Breast epithelium (tissue), 4 donors: ENCODE data around the gene CACNA1B. TPM values are rescaled to one million over a fixed set of nuclear protein-coding genes. Genes with fewer than 3 reads are reported as not detected.

Experiments used
- DNase-seq, 2 donors: peaks; one replicate each; pipeline ENCODE4 v3.0.0-alpha.2; 2019; ENCODE audit warnings: low spot score in 2 of 2
- H3K27ac ChIP-seq, 2 donors: fragments of 200-600 bp; sonication (generic) in 1 of 2; one replicate each; pipeline ENCODE4 v1.5.1; 2016 to 2019; ENCODE audit warnings: mild to moderate bottlenecking in 1 of 2
- H3K27me3 ChIP-seq, 2 donors: fragments of 200-600 bp; sonication (generic) in 1 of 2; one replicate each; pipeline versions ENCODE4 v1.5.1 to v1.6.0; 2017 to 2019; ENCODE audit warnings: control low read depth in 1 of 2, mild to moderate bottlenecking in 1 of 2
- H3K36me3 ChIP-seq: fragments of 200-600 bp; one replicate; pipeline ENCODE4 v1.5.1; 2019
- H3K4me1 ChIP-seq, 2 donors: fragments of 200-600 bp; sonication (generic); one replicate each; pipeline ENCODE4 v1.5.1; 2016 to 2019; ENCODE audit warnings: control low read depth in 1 of 2
- H3K4me3 ChIP-seq, 3 donors: fragments of 200-600 bp; sonication (generic); 1 replicate in 2 of 3; 2 replicates in 1 of 3; pipeline ENCODE4 v1.5.1; 2016 to 2019; ENCODE audit warnings: mild to moderate bottlenecking in 3 of 3, moderate library complexity in 2 of 3
- H3K9me3 ChIP-seq, 2 donors: fragments of 200-600 bp; sonication (generic) in 1 of 2; one replicate each; pipeline ENCODE4 v1.5.1; 2016 to 2019; ENCODE audit warnings: control low read depth in 1 of 2
- CTCF ChIP-seq, 3 donors: fragments of 450-650 bp; IDR thresholded peaks; one replicate each; pipeline ENCODE4 v1.5.1; 2016 to 2017; ENCODE audit warnings: antibody characterized with exemption in 3 of 3, mild to moderate bottlenecking in 3 of 3, moderate library complexity in 3 of 3
- POLR2A ChIP-seq: fragments of 450-650 bp; IDR thresholded peaks from one replicate; pipeline ENCODE4 v1.6.1; 2016; ENCODE audit warnings: antibody characterized with exemption, mild to moderate bottlenecking, moderate library complexity
- POLR2AphosphoS5 ChIP-seq, 3 donors: sonication (generic); formaldehyde crosslinking; IDR thresholded peaks; one replicate each; pipeline ENCODE4 v1.6.1; 2017; ENCODE audit warnings: antibody characterized with exemption in 3 of 3
- intact Hi-C: fragments of 100-400 bp; cut with DNase I; formaldehyde crosslinking; loops from one replicate; pipeline ENCODE4 v1.15.1; 2023; ENCODE audit warnings: low total_unique reads
- total RNA-seq, 3 donors: library from RNA; depleted of rRNA; stranded (reverse); fragments of >200 nt; gene quantifications; one replicate each; pipeline ENCODE4 v1.1.0, GENCODE V29; 2016

The CACNA1B gene
- total RNA-seq, 3 donors from 2014 or later = under 0.01 TPM; not detected in 2

- peak in 1 of 2 donors; percentile 44 for DNase-seq
- no peaks in the 10 kb centered on the region for H3K36me3 ChIP-seq
Measured at GRCh38 chr9:138007918-138008841, 130.6 kb downstream of the CACNA1B start.

GRCh38 chr9:138009016-138009802, 131.6 kb downstream of the CACNA1B start:
- Histone ChIP-seq H3K4me3 (no peak overlapping the region), H3K9me3 (no peaks in the 10 kb centered on the region), H3K4me1 (no peaks in the 10 kb centered on the region), H3K36me3 (no peaks in the 10 kb centered on the region), H3K27me3 (no peaks in the 10 kb centered on the region), H3K27ac (no peak overlapping the region)
- DNase-seq = no peak
- intact Hi-C loops = no loop called here
- TF ChIP-seq POLR2A = no peak
- no peak for TF ChIP-seq POLR2AphosphoS5 (IDR thresholded peaks at IDR 0.05)
- TF ChIP-seq CTCF (IDR thresholded peaks at IDR 0.05) = no peak

More at GRCh38 chr9:138007918-138008841, 130.6 kb downstream of the CACNA1B start:
- Histone ChIP-seq H3K9me3 (no peaks in the 10 kb centered on the region), H3K27ac (no peak overlapping the region), H3K4me3 (no peak overlapping the region), H3K27me3 (no peaks in the 10 kb centered on the region), H3K4me1 (no peaks in the 10 kb centered on the region)
- no peak for TF ChIP-seq CTCF (IDR thresholded peaks at IDR 0.05)
- TF ChIP-seq POLR2AphosphoS5 (IDR thresholded peaks at IDR 0.05) = no peak
- no peak for TF ChIP-seq POLR2A
- intact Hi-C loops = no loop called here

GRCh38 chr9:138009803-138010690, 132.5 kb downstream of the CACNA1B start:
- DNase-seq = no peak
- Histone ChIP-seq H3K9me3 (no peaks in the 10 kb centered on the region), H3K4me3 (no peak overlapping the region), H3K4me1 (no peaks in the 10 kb centered on the region), H3K27me3 (no peaks in the 10 kb centered on the region), H3K27ac (no peak overlapping the region), H3K36me3 (no peaks in the 10 kb centered on the region)
- intact Hi-C loops = no loop called here
- TF ChIP-seq POLR2A (no peak), POLR2AphosphoS5 (IDR thresholded peaks at IDR 0.05) (no peak), CTCF (IDR thresholded peaks at IDR 0.05) (no peak)

GRCh38 chr9:138010861-138011260, 133.3 kb downstream of the CACNA1B start:
- H3K4me3 ChIP-seq = no peak overlapping the region
- no peaks in the 10 kb centered on the region for H3K27me3 ChIP-seq
- H3K9me3 ChIP-seq = no peaks in the 10 kb centered on the region
- intact Hi-C loops = no loop called here
- no peaks in the 10 kb centered on the region for H3K4me1 ChIP-seq
- TF ChIP-seq CTCF (IDR thresholded peaks at IDR 0.05) (no peak), POLR2A (no peak), POLR2AphosphoS5 (IDR thresholded peaks at IDR 0.05) (no peak)
- H3K27ac ChIP-seq = no peak overlapping the region
- DNase-seq = no peak
- H3K36me3 ChIP-seq = no peaks in the 10 kb centered on the region
